GM12878 (cell line): ENCODE results near the gene KLF17.

Source experiments
- CHD1 ChIP-seq: IDR thresholded peaks from 2 replicates; pipeline ENCODE4 v1.6.1; 2012; ENCODE audit warnings: low read depth, low read length, improper control_type of control experiment
- IKZF1 ChIP-seq: fragments of 450-650 bp; conservative IDR thresholded peaks from 2 replicates; pipeline ENCODE4 v1.6.1; 2017; ENCODE audit warnings: antibody characterized with exemption, mild to moderate bottlenecking
- ZBTB11 ChIP-seq: fragments of 450-650 bp; formaldehyde crosslinking; IDR thresholded peaks from 2 replicates; pipeline ENCODE4 v1.5.0; 2022; ENCODE audit warnings: mild to moderate bottlenecking, missing genetic modification characterization

- TF ChIP-seq ZBTB11 (CRISPR knock-in tag) (no peak), IKZF1 (no peak), CHD1 (no peak)
Measured at GRCh38 chr1:44100183-44100868, 18.3 kb upstream of the KLF17 start.
